Measurements from ENCODE around the gene PNCK. TPM values are rescaled to one million over a fixed set of nuclear protein-coding genes. Genes with fewer than 3 reads are reported as not detected.

PNCK gene
- total and polyA plus RNA-seq, 12 donors, result 0.42 to 6.5 (median 1.2) TPM; not detected in 2

DNA sequence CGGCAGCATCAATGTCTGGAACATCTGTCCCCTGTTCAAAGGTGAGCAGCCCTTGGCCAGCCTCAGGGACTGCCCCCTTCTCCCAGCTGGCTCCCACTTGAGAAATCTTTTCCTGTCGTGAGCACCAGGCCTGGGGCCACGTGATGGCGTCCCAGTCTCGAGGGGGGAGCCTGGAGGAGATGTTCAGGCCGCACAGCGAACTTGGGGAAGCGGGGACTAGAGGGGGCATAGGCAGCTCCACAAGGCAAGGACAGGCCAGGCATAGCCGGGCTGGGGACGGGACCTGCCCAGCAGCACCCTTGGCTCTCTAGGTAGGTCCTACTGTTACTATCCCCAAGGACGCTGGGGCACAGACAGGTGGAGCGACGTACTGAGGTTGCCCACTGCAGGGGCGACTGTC, 16.9 kb upstream of the PNCK start:
- DNase-seq, result peak in 1 of 7 donors; percentile 7
- TF ChIP-seq, protein P1, sequence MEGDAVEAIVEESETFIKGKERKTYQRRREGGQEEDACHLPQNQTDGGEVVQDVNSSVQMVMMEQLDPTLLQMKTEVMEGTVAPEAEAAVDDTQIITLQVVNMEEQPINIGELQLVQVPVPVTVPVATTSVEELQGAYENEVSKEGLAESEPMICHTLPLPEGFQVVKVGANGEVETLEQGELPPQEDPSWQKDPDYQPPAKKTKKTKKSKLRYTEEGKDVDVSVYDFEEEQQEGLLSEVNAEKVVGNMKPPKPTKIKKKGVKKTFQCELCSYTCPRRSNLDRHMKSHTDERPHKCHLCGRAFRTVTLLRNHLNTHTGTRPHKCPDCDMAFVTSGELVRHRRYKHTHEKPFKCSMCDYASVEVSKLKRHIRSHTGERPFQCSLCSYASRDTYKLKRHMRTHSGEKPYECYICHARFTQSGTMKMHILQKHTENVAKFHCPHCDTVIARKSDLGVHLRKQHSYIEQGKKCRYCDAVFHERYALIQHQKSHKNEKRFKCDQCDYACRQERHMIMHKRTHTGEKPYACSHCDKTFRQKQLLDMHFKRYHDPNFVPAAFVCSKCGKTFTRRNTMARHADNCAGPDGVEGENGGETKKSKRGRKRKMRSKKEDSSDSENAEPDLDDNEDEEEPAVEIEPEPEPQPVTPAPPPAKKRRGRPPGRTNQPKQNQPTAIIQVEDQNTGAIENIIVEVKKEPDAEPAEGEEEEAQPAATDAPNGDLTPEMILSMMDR (IDR thresholded peaks at IDR 0.05), result no peak
- no peak for TF ChIP-seq POLR2A (IDR thresholded peaks at IDR 0.05)
- no peaks in the 10 kb centered on the region for H3K9me3 ChIP-seq (replicated peaks in 1 of 3)
- H3K4me1 ChIP-seq (replicated peaks in 1 of 2), result no peaks in the 10 kb centered on the region
- H3K4me3 ChIP-seq, result no peak overlapping the region
- intact Hi-C loops (cut with DNase I), result no loop called here
- no peaks in the 10 kb centered on the region for H3K36me3 ChIP-seq (replicated peaks in 1 of 2)
- peaks cover 4% of the 10 kb centered on the region for H3K27me3 ChIP-seq
- WGBS, 4 donors, result 76 to 86% methylated on average over 13 to 14 of the region's 14 CpGs; no CpG with 5 or more reads in 2 of the 4 donors
- H3K27ac ChIP-seq, result no peak overlapping the region

DNA sequence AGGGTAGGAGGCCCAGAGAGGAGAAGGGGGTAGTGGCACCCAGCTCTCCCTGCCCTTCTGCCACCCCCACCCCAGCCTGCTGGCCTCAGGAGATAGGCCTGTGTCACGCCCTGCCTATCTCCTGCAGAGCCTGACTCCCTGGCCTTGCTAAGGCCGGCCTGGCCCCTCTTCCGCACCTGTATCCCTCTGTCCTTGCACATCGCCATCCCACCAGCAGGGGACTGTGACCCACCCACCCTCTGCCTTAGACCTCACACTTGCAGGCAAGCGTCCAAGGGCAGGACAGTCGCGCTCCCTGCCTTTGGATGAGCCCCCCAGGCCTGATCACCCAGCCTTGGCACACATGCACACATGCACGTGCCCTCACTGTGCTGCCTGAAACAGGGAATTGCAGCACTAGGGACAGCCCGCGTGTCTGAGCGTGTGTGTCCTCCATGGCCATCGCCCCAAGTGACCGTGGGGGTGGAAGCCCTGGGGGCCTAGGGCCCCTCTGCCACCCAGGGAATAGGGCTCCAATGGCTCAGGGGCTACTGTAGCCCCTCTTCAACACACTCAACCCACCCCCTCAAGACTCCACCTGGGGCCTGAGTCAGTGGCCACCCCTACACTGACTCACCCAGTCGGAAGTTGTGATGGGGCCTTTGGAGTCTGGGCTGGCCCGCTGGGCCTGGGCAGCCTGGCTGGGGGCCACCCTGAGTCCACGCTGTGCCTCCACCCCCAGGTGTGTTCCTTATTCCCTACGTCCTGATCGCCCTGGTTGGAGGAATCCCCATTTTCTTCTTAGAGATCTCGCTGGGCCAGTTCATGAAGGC, 16.2 kb upstream of the PNCK start:
- intact Hi-C loops (cut with DNase I), result no loop called here
- peak overlapping the region in 3 of 5 donors; percentile 70 to 84 (median 74) for H3K27ac ChIP-seq
- no peaks in the 10 kb centered on the region for H3K9me3 ChIP-seq (replicated peaks in 1 of 3)
- peak overlapping the region in 1 of 4 donors; percentile 57 for H3K4me3 ChIP-seq
- H3K27me3 ChIP-seq, result peaks cover 9% of the 10 kb centered on the region
- H3K4me1 ChIP-seq (replicated peaks in 1 of 2), result no peaks in the 10 kb centered on the region
- TF ChIP-seq, protein P1 (IDR thresholded peaks at IDR 0.05), result peak in 1 of 6 experiments; percentile 26
- no peak for TF ChIP-seq POLR2A (IDR thresholded peaks at IDR 0.05)
- H3K36me3 ChIP-seq (replicated peaks in 1 of 2), result no peaks in the 10 kb centered on the region
- 37 to 85% (median 60%) methylated on average over 8 to 19 of the region's 19 CpGs for WGBS, 4 donors
- DNase-seq, result peak in 3 of 7 donors; percentile 32 to 54 (median 44)

DNA sequence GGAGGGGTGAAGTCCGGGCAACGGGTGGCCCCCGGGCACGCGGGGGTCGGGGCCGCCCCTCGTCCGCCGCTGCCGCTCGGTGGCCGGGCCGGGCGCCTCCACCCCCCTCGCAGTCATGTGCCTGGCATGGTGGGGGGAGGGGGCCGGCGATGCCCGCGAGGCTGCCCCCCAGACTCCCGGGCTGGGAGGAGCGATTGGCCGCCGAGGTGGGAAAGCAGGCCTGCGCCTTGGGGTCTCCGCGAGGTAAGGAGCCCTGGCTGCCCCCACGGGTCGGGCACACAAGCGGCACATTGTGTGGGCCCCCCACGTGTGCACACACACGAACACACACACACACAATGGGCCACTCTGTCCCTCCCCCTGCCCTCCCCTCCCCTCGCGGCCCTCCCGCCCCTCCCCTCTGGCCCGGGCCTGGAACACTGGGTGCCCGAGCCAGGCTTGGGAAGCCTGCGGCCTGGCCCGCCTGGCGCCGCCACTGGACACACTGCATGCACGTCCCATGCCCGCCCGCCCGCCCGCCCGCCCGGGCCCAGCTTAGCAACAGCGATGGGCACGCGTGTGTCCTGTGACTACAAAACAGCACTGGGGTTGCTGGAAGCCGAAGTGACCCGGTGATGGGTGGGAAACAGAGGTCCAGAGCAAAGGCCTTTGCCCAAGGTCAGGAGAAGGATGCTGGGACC, 15.4 kb upstream of the PNCK start:
- intact Hi-C loops (cut with DNase I), result no loop called here
- no peaks in the 10 kb centered on the region for H3K36me3 ChIP-seq (replicated peaks in 1 of 2)
- DNase-seq, result peak; percentile 48 to 73 (median 59)
- no peak for TF ChIP-seq POLR2A (IDR thresholded peaks at IDR 0.05)
- TF ChIP-seq, protein P1 (IDR thresholded peaks at IDR 0.05), result no peak
- peak overlapping the region in 3 of 5 donors; percentile 70 to 84 (median 74) for H3K27ac ChIP-seq
- H3K27me3 ChIP-seq, result peaks cover 9% of the 10 kb centered on the region
- peak overlapping the region in 1 of 4 donors; percentile 57 for H3K4me3 ChIP-seq
- 13 to 41% (median 29%) methylated on average over 11 to 53 of the region's 53 CpGs; no CpG with 5 or more reads in 1 of the 4 donors for WGBS, 4 donors
- H3K9me3 ChIP-seq (replicated peaks in 1 of 3), result no peaks in the 10 kb centered on the region
- H3K4me1 ChIP-seq (replicated peaks in 1 of 2), result no peaks in the 10 kb centered on the region

DNA sequence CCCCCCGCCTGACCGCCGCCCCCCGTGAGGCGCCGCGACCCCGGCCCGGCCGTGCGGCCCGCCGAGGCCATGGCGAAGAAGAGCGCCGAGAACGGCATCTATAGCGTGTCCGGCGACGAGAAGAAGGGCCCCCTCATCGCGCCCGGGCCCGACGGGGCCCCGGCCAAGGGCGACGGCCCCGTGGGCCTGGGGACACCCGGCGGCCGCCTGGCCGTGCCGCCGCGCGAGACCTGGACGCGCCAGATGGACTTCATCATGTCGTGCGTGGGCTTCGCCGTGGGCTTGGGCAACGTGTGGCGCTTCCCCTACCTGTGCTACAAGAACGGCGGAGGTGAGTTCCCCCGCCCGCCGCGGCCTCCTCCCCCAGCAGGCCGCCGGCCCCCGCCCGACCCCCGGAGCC, 14.9 kb upstream of the PNCK start:
- H3K4me1 ChIP-seq (replicated peaks in 1 of 2), result no peaks in the 10 kb centered on the region
- intact Hi-C loops (cut with DNase I), result no loop called here
- 1 to 44% methylated on average over 36 to 50 of the region's 57 CpGs; no CpG with 5 or more reads in 2 of the 4 donors for WGBS, 4 donors
- DNase-seq, result no peak
- H3K27me3 ChIP-seq, result peaks cover 9% of the 10 kb centered on the region
- peak overlapping the region in 3 of 5 donors; percentile 70 to 84 (median 74) for H3K27ac ChIP-seq
- no peak for TF ChIP-seq POLR2A (IDR thresholded peaks at IDR 0.05)
- TF ChIP-seq, protein P1 (IDR thresholded peaks at IDR 0.05), result no peak
- H3K36me3 ChIP-seq (replicated peaks in 1 of 2), result no peaks in the 10 kb centered on the region
- H3K9me3 ChIP-seq (replicated peaks in 1 of 3), result no peaks in the 10 kb centered on the region
- H3K4me3 ChIP-seq, result peak overlapping the region in 1 of 4 donors; percentile 57

All from adrenal gland (tissue), 12 donors.